ENCODE data around the gene MTA1.

MTA1 gene

DNA sequence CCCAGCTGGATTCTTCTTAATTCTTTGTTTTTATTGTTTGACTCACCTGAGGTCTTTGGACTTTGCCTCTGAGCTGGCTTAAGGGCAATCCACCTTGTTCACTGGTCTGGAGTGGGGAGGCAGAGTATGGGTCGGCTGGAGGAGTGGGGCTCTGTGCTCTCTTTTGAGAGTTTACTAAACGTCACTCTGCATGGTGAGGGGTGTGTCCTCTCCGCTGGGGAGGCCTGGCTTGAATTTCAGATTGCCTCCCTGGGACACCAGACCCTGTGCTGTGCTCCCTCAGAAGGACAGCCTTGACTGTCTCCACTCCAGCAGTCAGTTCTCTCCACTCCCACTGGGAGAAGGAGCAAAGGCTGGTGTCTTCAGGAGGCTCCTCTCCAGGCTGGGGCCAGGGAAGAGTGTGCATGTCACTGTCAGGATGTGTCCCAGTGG lies 1.9 kb upstream of the MTA1 start:
- Histone ChIP-seq H3K4me3 (ENCODE audit: low read depth, low read length) (no peak overlapping the region), H3K36me3 (peaks cover 30% of the 10 kb centered on the region), H3K9me3 (ENCODE audit: severe bottlenecking) (no peaks in the 10 kb centered on the region), H3K27me3 (ENCODE audit: insufficient read depth, low read depth, severe bottlenecking) (no peaks in the 10 kb centered on the region), H3K27ac (no peak overlapping the region)
- DNase-seq, result no peak
- no peak for TF ChIP-seq CTCF (IDR thresholded peaks at IDR 0.05; ENCODE audit: low read depth, low read length)

GRCh38 chr14:105418269-105419194 lies 1.1 kb upstream of the MTA1 start:
- Histone ChIP-seq H3K36me3 (peaks cover 32% of the 10 kb centered on the region), H3K27ac (peak overlapping the region; percentile 89), H3K4me3 (ENCODE audit: low read depth, low read length) (peak overlapping the region; percentile 91), H3K9me3 (ENCODE audit: severe bottlenecking) (no peaks in the 10 kb centered on the region), H3K27me3 (ENCODE audit: insufficient read depth, low read depth, severe bottlenecking) (no peaks in the 10 kb centered on the region)
- TF ChIP-seq CTCF (IDR thresholded peaks at IDR 0.05; ENCODE audit: low read depth, low read length), result no peak
- DNase-seq, result no peak

DNA sequence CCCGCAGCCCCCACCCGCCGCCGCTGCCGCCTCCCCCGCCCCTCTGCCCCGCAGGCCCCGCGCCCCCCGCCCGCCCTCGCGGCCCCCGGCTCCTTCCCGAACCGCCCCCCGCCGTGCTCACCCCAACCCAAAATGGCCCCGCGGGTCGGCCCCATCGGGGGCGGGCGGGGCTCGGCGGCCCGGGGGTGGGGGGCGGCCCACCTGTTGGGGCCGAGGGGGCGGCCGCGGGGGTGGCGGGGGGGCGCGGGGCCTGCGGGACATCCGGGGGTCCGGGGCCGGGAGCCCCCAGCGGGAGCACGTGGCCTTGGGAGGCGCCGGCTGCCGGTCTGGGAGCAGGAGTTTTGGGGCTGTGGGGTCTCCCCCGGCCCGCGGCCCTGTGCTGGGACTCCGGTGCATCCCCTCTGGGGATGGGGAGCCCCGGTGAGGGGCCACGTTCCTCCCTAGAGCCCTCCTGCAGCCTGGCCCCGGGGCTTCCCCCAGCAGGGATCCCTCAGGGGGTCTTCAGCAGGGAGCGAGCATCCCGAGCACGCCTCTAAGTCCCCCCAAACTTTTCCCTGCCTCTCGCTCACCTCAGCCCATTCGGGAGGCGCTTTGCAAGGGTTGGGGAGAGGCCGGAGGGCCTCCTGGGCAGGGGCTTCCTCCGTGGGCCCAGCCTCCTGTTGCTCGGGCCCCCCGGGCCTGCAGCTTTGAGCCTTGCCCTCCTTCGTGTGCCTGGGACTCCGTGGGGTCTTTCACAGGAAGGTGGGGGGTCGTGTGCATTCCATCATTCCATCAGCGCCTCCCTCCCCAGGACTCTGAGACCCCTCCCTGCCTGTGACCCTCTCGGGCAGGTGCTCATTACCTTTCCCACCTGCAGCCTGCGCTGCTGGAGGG lies 710 bp downstream of the MTA1 start:
- peaks cover 42% of the 10 kb centered on the region for H3K36me3 ChIP-seq
- peak overlapping the region; percentile 73 for H3K27ac ChIP-seq
- TF ChIP-seq CTCF (IDR thresholded peaks at IDR 0.05; ENCODE audit: low read depth, low read length), result no peak
- DNase-seq, result no peak
- no peaks in the 10 kb centered on the region for H3K9me3 ChIP-seq (ENCODE audit: severe bottlenecking)
- H3K4me3 ChIP-seq (ENCODE audit: low read depth, low read length), result peak overlapping the region; percentile 70
- no peaks in the 10 kb centered on the region for H3K27me3 ChIP-seq (ENCODE audit: insufficient read depth, low read depth, severe bottlenecking)

- H3K4me3 ChIP-seq (ENCODE audit: low read depth, low read length), result peak overlapping the region; percentile 70
- TF ChIP-seq CTCF (IDR thresholded peaks at IDR 0.05; ENCODE audit: low read depth, low read length), result no peak
- H3K9me3 ChIP-seq (ENCODE audit: severe bottlenecking), result no peaks in the 10 kb centered on the region
- no peaks in the 10 kb centered on the region for H3K27me3 ChIP-seq (ENCODE audit: insufficient read depth, low read depth, severe bottlenecking)
- H3K36me3 ChIP-seq, result peaks cover 42% of the 10 kb centered on the region
- no peak for DNase-seq
- H3K27ac ChIP-seq, result no peak overlapping the region; the same call in 1 of the 2 replicates
These were observed 1.5 kb downstream of the MTA1 start for GRCh38 chr14:105420974-105421674.

DNA sequence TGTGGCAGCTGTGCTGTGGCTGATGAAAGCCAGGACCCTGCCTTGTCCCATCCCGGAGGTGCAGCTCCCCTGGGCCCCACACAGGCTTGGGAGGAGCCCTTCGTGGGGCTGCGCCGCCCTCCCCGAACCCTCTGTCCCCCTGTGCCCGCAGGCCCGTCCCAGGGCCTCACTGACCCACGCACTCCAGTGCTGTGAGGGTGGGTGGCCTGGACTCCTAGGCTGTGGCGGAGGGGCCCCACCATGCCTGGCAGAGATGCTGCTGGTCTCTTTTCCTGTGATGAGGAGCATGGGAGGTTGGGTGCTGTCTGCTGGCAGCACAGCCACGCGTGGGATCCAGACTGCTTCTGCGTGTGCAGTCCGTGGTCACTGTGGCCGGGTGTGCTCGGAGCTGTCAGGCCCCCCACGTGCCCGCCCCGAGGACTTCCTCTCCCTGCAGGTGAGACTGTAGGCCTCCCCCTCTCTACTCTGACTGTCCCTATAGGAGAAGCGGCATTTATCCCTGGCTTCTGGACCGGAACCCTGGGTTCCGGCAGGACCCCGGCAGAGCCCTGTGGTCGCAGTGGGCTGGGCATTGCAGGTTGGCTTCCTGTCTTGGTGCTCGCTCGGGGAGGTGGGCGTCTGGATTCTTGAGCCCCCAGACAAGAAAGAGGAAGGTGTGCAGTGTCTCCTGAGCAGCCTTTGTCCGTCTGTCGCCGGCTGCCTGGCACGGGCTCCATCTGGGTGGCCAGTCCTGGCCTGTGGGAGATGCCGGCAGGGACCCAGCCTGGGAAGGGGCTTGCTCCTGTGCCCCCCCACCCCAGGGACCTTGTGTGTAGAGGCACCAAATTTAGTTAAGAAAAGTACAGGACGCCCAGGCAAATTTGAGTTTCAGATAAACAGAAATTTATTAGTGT lies 2.3 kb downstream of the MTA1 start:
- no peak for DNase-seq
- peaks cover 48% of the 10 kb centered on the region for H3K36me3 ChIP-seq
- H3K27me3 ChIP-seq (ENCODE audit: insufficient read depth, low read depth, severe bottlenecking), result no peaks in the 10 kb centered on the region
- no peak for TF ChIP-seq CTCF (IDR thresholded peaks at IDR 0.05; ENCODE audit: low read depth, low read length)
- no peaks in the 10 kb centered on the region for H3K9me3 ChIP-seq (ENCODE audit: severe bottlenecking)
- H3K27ac ChIP-seq, result no peak overlapping the region
- H3K4me3 ChIP-seq (ENCODE audit: low read depth, low read length), result no peak overlapping the region

Measured in WERI-Rb-1 (cell line).